GM18867 (cell line): ENCODE data around the gene GRAP2.

Experiments used
- ATAC-seq: cut with Tn5 transposase; IDR thresholded peaks from one replicate; pipeline ENCODE4 v1.9.1; 2021; ENCODE audit warnings: mild to moderate bottlenecking, moderate library complexity; ENCODE audit not compliant: unreplicated experiment

The GRAP2 gene

DNA sequence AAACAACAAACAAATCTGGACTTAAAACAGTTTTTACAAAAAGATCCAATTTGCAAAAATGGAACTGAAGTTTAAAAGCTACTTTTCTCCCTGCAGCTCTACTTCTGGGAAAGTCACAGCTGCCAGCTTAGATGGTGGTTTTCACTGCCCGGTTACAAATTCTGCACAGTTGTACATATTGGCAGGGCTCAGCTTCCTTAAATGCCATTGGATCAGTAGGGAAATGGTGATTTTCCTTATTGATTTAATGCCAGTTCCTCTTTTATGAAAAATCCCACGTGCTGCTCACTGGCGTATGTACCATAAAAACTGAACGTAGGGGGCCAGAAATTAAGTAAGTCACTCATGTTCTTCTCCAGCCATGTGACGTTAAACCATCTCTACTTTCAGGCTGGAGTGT is 22.8 kb downstream of the GRAP2 start:
- ATAC-seq = no peak

DNA sequence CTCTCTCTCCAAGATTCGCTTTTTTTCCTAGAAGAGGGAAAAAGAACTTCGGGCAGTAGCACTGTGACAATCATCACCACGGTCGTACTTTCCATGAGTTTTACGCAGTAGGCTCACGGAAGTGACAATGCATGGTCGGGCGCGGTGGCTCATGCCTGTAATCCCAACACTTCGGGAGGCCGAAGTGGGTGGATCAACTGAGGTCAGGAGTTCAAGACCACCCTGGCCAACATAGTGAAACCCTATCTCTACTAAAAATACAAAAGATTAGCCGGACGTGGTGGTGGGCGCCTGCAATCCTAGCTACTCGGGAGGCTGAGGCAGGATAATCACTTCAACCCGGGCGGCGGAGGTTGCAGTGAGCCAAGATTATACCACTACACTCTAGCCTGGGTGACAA is 23.4 kb downstream of the GRAP2 start:
- ATAC-seq = no peak

DNA sequence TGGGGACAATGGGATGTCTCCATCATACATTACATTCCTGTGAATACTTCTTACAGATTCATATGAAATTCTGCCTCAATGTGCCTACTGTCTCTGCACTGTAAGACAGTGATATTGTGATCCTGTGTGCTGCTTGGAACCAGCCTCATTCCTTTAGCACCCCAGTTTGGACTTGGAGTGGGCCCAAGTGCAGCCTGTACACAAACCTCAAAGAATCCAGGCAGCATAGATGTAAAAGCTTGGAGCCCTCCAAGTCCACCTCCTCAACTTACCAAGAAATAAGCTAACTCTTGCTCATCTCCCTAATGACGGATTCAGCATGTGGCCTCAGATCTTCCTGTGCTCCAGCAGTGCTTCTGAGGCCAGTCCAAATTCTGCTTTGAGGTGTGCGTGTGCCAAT is 24.4 kb downstream of the GRAP2 start:
- ATAC-seq = no peak

DNA sequence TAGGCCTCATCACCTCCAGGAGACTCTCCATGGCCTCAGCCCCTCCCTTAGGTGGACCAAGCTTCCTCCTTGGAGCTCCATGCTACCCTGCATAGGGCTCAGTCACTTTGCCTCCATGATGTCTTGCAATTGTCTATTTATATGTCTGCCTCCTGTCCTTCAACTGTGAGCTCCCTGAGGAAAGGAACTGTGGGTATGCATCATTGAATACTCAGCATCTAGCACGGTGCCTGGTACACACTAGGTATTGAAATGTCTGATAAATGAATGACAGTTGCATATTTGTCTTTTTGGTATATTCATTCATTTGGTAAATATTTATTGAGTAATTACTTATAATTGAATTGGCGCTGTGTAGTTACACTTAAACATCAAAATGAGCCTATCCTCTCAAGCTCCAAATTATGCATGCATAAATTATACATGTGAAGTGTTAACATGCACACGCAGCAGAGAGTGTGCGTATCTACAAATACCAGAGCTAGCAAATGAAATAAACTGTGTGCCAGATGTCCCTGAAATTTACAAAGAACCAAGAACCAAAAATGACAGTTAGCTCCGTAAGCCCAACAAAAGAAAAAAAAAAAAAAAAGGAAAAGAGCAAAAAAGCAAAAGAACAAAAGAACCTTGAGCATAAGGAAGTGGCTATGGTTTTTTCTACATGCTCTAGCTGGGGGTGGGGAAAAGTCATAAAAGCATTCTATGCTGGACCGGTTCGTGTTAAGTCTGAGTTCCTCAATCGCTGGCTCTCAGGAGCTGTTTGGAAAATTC is 25.2 kb downstream of the GRAP2 start:
- ATAC-seq = no peak

DNA sequence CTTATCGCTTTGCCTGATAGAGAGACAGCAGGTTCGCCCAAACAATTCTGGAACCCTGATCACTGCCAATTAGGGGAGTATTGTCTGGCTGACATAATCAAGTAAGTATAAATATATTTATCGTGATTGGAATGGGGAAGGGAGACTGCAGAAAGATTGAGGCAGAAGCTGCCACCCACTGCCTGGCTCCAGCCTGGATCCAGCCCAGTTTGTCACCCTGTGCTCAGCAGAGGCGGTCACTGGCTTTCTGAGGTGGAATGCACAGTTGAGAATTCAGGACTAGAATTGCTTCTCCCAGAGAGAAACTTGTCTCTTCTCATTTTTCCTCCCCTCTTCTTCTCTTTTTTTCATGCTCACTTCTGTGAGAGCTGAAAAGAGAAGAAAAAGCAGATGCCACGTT is 25.9 kb downstream of the GRAP2 start:
- no peak for ATAC-seq

DNA sequence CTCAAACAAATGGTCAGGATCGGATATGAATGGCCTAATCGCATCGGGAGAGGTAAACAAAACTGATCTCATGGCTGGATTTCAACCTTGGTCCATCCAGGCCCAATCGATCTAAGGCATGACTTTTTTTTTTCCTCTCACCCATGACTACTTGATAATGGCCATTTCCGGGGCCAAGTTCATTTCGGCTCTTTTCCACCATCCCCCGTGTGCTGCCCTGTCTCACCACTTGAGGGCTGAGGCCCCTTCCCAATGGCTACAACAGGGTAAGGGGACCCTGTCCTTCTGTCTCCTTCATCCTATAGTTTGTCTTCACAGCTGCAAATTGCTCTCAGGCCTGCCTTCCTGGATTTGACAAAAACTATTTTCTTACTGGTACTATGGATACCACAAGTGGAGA is 26.7 kb downstream of the GRAP2 start:
- no peak for ATAC-seq

DNA sequence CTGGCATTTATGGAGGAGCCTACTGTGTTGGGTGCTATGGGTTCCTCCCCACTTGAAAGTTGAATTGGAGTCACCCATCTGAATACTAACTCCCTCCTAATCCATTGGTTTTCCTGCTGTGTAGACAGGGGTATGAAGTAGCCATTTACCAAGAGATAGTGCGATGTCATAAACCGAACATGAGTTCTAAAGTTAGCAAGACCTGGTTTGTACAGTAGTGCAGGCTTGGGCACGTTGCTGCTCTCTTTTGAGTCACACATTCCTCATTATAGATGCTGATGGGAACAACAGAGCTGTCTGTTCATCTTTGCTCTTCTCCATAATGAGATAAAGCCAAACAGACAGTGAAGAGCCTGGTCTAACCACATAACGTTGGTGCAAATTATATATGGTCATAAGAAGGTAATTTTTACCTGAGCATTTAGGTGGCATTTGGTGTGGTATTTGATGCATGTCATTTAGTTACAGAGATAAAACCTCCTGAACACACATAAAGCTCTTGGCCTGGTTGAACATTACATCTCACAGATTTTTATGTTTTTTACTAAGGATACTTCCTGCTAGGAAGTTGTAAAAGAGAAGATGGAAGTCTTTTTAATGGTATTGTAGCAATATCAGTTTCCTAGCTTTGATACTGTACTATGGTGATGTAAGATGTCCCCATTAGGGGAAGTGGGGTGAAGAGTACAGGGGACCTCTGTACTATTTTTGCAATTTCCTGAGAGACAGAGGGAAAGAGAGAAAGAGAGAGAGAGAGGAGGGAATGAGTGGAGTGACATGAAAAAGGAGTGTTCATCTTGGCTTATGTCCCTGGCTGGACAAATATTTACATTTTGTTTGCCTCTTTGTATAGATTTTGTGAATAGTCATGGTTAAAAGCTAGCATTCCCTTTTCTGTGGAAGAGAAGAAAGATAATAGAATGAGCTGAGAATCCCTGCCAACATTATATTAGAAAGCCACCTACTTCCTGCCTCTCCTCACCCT is 27.9 kb downstream of the GRAP2 start:
- ATAC-seq = no peak

DNA sequence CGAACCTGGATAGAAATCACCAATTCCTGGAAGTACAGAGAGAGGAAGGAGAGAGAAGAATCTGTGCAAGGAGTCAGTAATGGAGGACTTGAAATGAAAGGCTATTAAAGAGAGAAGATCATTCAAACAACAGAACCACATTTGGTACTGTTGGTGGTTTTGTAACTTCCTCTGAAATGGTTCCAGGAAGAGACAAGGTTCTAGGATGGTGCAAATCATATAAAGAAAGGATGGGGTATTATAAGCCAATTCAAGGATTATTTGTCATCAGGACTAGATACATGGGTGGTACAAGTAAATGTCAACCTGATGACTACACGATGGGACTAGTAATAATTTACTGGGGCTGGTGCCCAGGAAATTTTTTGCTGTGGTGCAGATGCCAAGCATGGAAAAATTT is 30.4 kb downstream of the GRAP2 start:
- ATAC-seq = no peak

DNA sequence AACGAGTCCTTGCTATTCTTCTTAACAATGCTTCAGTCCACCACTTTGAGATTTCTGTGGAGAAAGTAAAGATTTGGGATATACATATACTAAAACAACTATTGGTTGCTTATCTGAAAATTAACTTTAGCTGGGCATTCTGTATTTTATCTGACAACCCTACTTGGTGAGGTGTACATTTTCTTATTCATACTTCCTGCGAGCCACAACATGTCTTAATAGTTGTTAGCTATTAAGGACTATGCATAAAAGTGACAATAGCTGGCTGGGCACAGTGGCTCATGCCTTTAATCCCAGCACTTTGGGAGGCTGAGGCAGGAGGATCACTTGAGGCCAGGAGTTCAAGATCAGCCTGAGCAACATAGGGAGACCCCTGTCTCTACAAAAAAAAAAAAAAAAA is 31.3 kb downstream of the GRAP2 start:
- no peak for ATAC-seq

DNA sequence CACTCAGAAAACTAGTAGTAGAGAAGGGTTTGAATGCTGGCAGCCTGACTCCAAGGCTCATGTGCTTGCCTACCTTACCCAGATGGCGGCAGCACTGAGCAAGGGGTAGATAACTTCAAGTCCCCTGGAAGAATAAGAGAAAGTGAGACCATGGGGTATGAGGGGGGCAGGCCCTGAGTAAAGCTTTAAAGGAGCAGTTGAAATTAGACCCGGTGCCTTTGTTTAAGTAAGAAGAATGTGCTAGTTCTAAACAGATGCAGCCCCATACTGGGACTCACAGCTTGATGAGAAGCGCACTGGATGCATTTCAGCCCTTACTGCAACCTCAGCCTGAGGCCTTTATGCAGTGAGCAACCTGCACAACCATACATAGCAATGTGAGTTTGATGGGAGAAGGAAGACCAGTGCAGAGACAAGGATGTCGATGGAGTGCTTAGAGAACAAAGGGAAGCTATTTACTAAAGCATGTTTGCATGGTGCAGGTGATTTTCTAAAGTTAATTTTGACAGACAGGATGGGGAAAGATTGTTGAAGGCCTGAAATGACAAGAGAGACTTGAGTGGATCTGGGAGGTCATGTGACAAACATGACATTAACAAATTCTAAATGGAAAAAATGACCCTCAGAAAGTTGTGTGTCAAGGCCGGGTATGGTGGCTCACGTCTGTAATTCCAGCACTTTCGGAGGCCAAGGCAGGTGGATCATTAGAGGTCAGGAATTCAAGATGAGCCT is 32.2 kb downstream of the GRAP2 start:
- no peak for ATAC-seq

DNA sequence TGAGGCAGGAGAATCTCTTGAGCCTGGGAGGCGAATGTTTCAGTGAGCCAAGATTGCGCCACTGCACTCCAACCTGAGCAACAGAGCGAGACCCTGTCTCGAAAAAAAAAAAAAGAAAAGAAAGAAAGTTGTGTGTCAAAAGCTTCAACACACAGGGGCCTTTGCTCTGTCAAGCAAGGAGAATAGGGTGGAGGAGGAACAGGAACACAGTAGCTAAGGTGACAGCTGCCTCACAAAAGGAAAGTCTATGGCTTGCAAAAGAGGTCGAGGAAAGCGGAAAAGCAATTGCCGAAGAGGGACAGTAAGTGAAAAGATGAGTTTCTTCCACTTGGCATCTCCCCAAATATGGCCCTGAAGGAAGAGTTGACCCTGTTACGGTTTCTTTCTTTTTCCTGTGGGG is 32.9 kb downstream of the GRAP2 start:
- ATAC-seq = no peak

DNA sequence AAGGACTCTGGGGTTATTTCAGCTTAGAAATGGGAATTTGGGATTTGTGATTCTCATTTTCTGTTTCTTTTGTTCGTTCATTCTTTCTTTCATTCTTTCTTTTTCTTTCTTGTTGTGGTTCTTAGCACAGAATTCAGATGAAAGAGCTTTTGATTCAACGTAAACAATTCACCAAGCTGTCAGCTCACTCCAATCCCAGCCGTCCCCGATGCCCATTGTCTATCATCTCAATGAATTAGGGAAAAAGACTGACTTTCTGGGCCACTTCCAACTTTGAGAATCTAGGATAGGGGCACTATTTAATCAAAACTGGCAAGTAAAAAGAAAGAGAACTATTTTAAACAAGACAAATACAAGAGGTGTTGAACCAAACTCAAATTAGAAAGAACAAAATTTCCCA is 34.2 kb downstream of the GRAP2 start:
- ATAC-seq = no peak

DNA sequence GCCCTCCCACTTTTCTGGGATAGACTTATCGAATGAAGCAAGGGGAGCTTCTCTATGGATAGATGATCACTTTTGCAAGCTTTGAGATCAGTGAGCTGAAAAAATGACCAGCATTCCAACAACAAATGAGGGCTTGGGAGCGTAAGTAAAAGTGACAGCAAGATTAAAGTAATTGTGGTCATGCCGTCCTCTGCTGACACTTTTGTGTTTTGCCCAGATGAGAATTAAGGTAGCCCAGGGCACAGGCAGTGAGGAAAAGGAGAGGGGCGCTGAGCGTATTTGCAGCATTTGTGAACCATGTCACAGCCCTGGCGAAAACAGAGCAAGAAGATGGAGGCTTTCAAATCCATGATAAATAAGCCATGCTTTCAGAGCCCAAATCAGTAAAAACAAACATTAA is 34.7 kb downstream of the GRAP2 start:
- no peak for ATAC-seq

DNA sequence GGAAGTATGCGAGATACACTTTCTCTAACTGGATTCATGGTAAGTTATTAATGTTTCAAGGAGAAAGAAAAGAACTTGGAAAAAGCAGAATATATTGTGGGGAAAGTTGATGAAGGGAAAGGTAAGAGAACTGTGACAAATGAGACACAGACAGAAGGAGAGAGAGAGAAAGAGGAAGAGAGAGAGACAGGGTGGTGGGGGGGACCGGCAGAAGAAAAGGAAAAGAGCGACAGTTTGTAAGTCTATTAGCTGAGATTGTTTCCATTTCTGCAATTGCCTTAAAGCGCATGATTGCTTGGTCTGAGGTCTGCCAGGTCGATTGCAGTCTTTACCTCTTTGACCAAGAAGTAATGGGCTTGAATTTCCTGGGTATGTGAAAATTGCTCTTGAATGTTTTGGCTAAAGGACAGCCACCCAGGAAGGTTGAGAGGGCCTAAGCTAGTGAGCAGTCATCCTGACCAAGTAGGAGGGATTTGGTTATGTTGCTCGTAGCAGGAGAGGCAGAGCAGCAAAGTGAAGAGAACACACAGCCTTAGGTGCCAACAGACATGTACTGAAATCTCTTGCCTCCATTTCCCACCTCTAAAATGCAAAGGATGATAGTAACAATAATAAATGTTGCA is 35.8 kb downstream of the GRAP2 start:
- ATAC-seq = no peak

DNA sequence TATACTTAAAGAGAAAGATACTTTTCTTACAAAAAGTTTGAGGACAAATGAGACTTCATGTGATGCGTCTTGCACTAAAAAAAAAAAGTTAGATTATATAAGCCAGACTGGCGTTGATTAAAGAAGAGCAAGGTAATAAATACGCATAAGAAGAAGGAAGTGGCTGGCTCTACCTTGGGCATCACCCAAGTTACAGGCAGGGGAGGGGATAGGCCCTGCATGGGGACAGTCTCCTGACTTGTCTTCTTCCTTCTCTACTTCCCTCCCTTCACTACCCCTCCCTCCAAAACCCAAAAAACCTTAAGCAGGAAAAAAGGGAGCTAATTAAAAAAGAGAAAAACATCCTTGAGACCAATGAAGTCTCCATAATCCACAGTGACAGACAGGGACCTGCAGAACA is 37.0 kb downstream of the GRAP2 start:
- no peak for ATAC-seq

DNA sequence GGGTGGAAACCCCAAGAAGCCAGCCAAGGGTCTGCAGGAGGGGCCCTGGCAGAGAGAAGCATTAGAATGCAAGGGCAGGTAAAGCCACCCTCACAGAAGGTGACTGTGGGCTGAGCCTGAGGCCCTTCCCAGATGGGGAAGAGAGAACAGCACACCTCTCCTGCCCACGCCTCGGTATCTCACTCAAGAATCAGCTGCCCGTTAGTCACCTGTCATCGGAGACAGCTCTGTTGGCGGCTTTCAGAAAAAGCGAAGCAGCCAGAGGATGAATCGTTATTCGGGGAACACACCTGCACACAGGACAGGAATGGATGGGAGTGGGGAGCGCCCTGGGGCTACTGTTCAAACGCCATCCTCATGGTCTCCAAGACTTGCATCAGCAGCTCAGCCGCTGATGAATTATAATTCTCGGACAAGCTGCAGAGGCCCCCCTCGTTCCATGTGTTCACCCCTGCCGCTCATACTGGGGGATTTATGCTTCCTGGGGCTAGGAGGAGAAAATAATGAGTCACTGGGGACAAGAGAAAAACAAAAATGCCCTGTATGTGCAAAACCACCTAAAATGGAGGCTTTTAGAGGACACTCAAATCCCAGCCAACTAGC is 37.7 kb downstream of the GRAP2 start:
- ATAC-seq = no peak

DNA sequence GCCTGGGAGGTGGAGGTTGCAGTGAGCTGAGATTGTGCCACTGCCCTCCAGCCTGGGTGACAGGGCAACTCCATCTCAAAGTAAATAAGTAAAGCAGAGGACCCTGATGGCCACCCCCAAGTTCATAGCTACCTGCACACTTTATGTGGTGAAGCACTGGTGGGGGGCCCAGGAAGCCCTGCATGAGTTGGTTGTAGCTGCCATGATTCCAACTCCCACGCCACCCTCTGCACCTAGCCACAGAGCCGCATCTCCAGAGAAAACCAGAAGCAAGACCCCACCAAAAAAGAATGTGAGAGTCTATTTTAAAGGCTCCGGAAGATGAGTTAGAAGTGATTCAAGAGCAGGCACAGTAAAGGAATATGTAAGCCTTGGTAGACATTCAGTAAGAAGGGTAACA is 38.9 kb downstream of the GRAP2 start:
- no peak for ATAC-seq

DNA sequence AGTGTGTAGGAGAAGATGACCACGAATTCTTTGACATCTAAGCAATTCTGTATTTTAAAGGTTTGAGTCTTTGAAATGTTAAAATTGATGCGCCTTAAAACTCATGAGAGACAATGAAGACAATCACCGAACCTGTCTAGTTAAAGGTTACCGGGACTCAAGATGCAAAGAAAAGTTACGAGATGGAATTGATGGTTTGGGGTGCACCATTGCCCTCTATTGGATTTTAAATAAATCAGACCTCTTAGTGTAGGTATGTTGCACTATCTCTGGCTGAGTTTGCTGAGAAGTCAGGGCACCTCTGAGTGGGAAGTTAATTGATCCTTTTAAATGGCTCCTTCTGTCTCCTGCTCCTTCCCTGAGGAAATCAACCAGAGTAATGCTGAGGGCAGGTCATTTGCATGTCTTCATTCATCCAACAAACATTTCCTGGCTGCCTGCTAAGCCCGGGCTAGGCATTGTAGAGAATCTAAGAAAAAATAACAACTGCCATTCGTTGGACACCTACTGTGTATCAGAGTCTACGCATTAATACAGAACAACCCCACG is 39.9 kb downstream of the GRAP2 start:
- no peak for ATAC-seq

DNA sequence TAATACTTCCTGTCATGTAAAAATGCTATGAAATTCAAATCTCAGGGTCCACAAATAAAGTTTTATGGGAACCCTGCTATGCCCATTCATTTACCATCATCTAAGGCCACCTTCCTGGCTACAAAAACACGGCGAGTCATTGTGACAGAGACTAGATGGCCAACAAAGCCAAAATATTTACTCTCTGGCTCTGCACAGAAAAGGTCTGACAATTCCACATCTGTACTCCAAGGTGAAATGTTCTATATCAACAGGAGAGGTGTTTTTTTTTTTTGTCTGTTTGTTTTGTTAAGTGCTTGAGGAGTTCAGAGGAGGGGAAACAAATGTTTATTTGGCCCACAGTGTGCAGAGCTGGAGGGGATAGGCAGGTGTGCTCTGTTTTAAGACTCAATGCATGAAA is 40.7 kb downstream of the GRAP2 start:
- no peak for ATAC-seq
